Vagina (tissue), 2 donors: ENCODE results near the gene S100A13. TPM values are rescaled to one million over a fixed set of nuclear protein-coding genes. Genes with fewer than 3 reads are reported as not detected.
"Not testable (repeated sequence)": the region's sequence is repeated elsewhere in the genome, so short reads cannot be mapped to it uniquely, and the experiment has no call there.

Source experiments
- DNase-seq, 2 donors: peaks; one replicate each; pipeline ENCODE4 v3.0.0-alpha.2; 2017; ENCODE audit errors: extremely low spot score in 2 of 2
- H3K27ac ChIP-seq: fragments of 200-600 bp; sonication (generic); one replicate; pipeline ENCODE4 v1.5.1; 2019
- H3K27me3 ChIP-seq: fragments of 200-600 bp; sonication (generic); one replicate; pipeline ENCODE4 v1.5.1; 2019
- H3K36me3 ChIP-seq, 2 donors: fragments of 200-600 bp; sonication (generic); one replicate each; pipeline ENCODE4 v1.5.1; 2017 to 2019
- H3K4me1 ChIP-seq: fragments of 200-600 bp; sonication (generic); one replicate; pipeline ENCODE4 v1.5.1; 2019
- H3K4me3 ChIP-seq, 2 donors: fragments of 200-600 bp; sonication (generic); 1 replicate in 1 of 2; 2 replicates in 1 of 2; pipeline ENCODE4 v1.5.1; 2016 to 2019
- H3K9me3 ChIP-seq: fragments of 200-600 bp; sonication (generic); one replicate; pipeline ENCODE4 v1.5.1; 2019
- CTCF ChIP-seq, 3 experiments: fragments of 450-650 bp in 2 of 3; fragments of 200-600 bp in 1 of 3; sonication (generic) in 1 of 3; IDR thresholded peaks; one replicate each; pipeline ENCODE4 v1.5.1; 2017 to 2019; ENCODE audit warnings: antibody characterized with exemption in 3 of 3, mild to moderate bottlenecking in 2 of 3, moderate library complexity in 2 of 3
- POLR2A ChIP-seq, 2 donors: fragments of 450-650 bp; IDR thresholded peaks; one replicate each; pipeline ENCODE4 v1.6.1; 2017; ENCODE audit warnings: antibody characterized with exemption in 2 of 2, mild to moderate bottlenecking in 2 of 2, moderate library complexity in 2 of 2
- POLR2AphosphoS5 ChIP-seq, 2 donors: sonication (generic); formaldehyde crosslinking; IDR thresholded peaks; one replicate each; pipeline ENCODE4 v1.9.0; 2017; ENCODE audit warnings: antibody characterized with exemption in 2 of 2, mild to moderate bottlenecking in 2 of 2, low read depth in 1 of 2; ENCODE audit not compliant: insufficient read depth in 1 of 2
- intact Hi-C: fragments of 100-400 bp; cut with DNase I; formaldehyde crosslinking; loops from one replicate; pipeline ENCODE4 v1.15.1; 2023
- total RNA-seq: library from RNA; depleted of rRNA; stranded (reverse); fragments of >200 nt; gene quantifications from one replicate; pipeline ENCODE4 v1.2.3, GENCODE V29; 2016

Gene S100A13
- total RNA-seq, 1 donor from 2014 or later = 116 TPM

DNA sequence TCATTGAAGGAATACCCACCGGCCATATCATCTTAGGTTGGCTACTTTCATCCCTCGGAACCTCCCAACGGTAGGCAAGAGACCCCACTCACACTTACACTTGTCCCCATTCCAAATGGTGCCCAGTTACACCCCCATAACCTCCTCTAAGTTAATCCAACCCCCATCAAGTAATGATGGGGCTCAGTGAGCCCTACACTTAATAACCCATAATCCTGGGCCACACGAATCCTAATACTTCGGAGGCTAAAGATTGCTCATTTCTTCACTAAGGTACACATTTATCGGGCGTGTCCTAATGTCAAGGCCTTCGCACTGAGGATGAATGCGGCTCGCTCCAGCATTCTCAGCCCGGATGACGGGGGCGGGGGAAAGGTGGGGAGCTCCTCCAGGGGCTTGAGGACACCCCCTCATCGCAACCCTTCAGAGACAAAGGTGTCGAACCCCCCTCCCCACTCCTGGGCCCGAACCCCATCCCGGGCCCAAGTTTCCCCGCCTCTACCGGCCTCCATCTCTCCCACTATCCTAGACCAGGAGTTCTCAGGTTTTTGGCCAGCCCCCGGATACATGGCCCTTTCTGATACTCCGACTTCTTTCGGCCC lies 43.1 kb upstream of the S100A13 start:
- peak overlapping the region; percentile 86 for H3K27ac ChIP-seq
- no peaks in the 10 kb centered on the region for H3K27me3 ChIP-seq
- TF ChIP-seq POLR2AphosphoS5 (IDR thresholded peaks at IDR 0.05; ENCODE audit: insufficient read depth in 1 of 2, low read depth in 1 of 2) (no peak), CTCF (IDR thresholded peaks at IDR 0.05) (no peak), POLR2A (IDR thresholded peaks at IDR 0.05) (no peak)
- intact Hi-C loops = loop anchor here (10.0 kb wide), 1 partner anchor 284 kb away; the partner anchor contains the start of gene CRTC2
- H3K4me3 ChIP-seq = peak overlapping the region; percentile 84 to 85
- peaks cover 6 to 41% of the 10 kb centered on the region in 2 donors for H3K36me3 ChIP-seq
- DNase-seq = no peak
- H3K4me1 ChIP-seq = peaks cover 28% of the 10 kb centered on the region
- H3K9me3 ChIP-seq = no peaks in the 10 kb centered on the region

DNA sequence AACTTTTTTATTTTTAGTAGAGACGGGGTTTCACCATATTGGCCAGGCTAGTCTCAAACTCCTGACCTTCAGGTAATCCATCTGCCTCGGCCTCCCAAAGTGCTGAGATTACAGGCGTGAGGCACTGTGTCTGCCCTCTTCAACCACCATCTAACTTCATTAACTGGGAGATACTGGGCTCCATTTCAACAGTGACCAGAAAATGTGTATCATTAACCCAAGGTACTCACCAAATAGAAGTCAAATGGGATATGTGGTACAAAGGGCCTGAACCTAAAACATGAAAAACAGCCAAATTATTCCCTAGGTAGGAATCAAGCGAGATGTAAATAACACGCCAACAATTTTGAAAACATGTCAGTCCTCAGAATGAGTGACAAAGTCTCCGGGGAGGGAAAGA lies 42.3 kb upstream of the S100A13 start:
- DNase-seq = no peak
- intact Hi-C loops = loop anchor here (10.0 kb wide), 1 partner anchor 285 kb away; the partner anchor contains the start of gene CRTC2
- TF ChIP-seq POLR2AphosphoS5 (IDR thresholded peaks at IDR 0.05; ENCODE audit: insufficient read depth in 1 of 2, low read depth in 1 of 2) = no peak
- TF ChIP-seq POLR2A (IDR thresholded peaks at IDR 0.05) = no peak
- TF ChIP-seq CTCF (IDR thresholded peaks at IDR 0.05) = no peak
- Histone ChIP-seq H3K4me1 (peaks cover 28% of the 10 kb centered on the region), H3K36me3 (peaks cover 6 to 48% of the 10 kb centered on the region in 2 donors), H3K9me3 (no peaks in the 10 kb centered on the region), H3K4me3 (peak overlapping the region; percentile 84 to 85), H3K27ac (peak overlapping the region; percentile 86), H3K27me3 (no peaks in the 10 kb centered on the region)

DNA sequence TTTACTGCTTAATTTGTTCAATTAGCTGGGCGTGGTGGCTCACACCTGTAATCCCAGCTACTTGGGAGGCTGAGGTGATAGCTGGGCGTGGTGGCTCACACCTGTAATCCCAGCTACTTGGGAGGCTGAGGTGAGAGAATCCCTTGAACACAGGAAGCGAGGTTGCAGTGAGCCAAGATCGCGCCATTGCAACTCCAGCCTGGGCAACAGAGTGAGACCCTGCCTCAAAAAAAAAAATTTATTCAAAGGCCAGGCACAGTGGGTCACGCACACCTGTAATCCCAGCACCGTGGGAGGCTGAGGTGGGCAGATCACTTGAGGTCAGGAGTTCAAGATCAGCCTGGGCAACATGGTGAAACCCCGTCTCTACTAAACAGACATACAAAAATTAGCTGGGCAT lies 41.4 kb upstream of the S100A13 start:
- H3K27me3 ChIP-seq, DNase-seq, H3K27ac ChIP-seq, H3K9me3 ChIP-seq, intact Hi-C loops, H3K4me3 ChIP-seq: not testable (repeated sequence)
- Histone ChIP-seq H3K36me3 (peaks cover 6 to 58% of the 10 kb centered on the region in 2 donors), H3K4me1 (peaks cover 28% of the 10 kb centered on the region)

DNA sequence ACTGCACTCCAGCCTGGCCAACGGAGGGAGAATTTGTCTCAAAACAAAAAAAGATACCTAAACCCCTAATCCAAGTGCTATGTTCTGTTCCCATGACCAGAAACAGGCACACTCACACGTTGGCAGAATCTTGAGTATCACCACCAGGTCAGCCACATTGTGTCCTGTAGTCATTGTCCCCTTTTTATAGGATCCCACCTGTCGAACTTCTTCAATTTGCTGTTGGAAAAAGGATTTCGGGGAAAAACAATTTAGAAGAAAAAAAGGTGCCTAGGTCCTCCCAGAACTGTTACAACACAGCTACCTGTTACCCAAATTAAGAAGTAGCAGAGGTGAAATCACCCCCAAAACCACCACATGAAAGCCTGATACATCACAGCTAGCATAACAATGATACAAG lies 40.1 kb upstream of the S100A13 start:
- H3K27me3 ChIP-seq = no peaks in the 10 kb centered on the region
- H3K4me3 ChIP-seq = no peak overlapping the region
- peaks cover 6 to 70% of the 10 kb centered on the region in 2 donors for H3K36me3 ChIP-seq
- peaks cover 28% of the 10 kb centered on the region for H3K4me1 ChIP-seq
- H3K9me3 ChIP-seq = no peaks in the 10 kb centered on the region
- no peak for TF ChIP-seq CTCF (IDR thresholded peaks at IDR 0.05)
- TF ChIP-seq POLR2A (IDR thresholded peaks at IDR 0.05) = no peak
- TF ChIP-seq POLR2AphosphoS5 (IDR thresholded peaks at IDR 0.05; ENCODE audit: insufficient read depth in 1 of 2, low read depth in 1 of 2) = no peak
- intact Hi-C loops = no loop called here
- no peak for DNase-seq
- H3K27ac ChIP-seq = no peak overlapping the region

- Histone ChIP-seq H3K4me1 (peaks cover 14% of the 10 kb centered on the region), H3K27me3 (no peaks in the 10 kb centered on the region), H3K9me3 (no peaks in the 10 kb centered on the region), H3K27ac (no peak overlapping the region), H3K36me3 (peaks cover 6 to 77% of the 10 kb centered on the region in 2 donors), H3K4me3 (no peak overlapping the region)
- no peak for DNase-seq
- intact Hi-C loops = no loop called here
- TF ChIP-seq CTCF (IDR thresholded peaks at IDR 0.05) = no peak
- no peak for TF ChIP-seq POLR2A (IDR thresholded peaks at IDR 0.05)
- TF ChIP-seq POLR2AphosphoS5 (IDR thresholded peaks at IDR 0.05; ENCODE audit: insufficient read depth in 1 of 2, low read depth in 1 of 2) = no peak
Observed at GRCh38 chr1:153663211-153663610, 35.9 kb upstream of the S100A13 start.
